Large intestine (tissue), 3 donors: Measurements from ENCODE around the gene MCMBP. TPM values are rescaled to one million over a fixed set of nuclear protein-coding genes. Genes with fewer than 3 reads are reported as not detected.

Experiments
- DNase-seq, 2 donors: peaks; one replicate each; pipeline versions ENCODE4 v3.0.0 to v3.0.0-alpha.2; 2013
- H3K27ac ChIP-seq: one replicate; pipeline ENCODE4 v1.5.1; 2013; ENCODE audit warnings: low read length
- H3K27me3 ChIP-seq: 2 replicates; pipeline ENCODE4 v1.6.1; 2013; ENCODE audit warnings: low read length; ENCODE audit not compliant: control insufficient read depth, insufficient read depth
- H3K36me3 ChIP-seq: 2 replicates; pipeline ENCODE4 v1.6.1; 2013; ENCODE audit warnings: low read length; ENCODE audit not compliant: control insufficient read depth, insufficient read depth
- H3K4me1 ChIP-seq: one replicate; pipeline ENCODE4 v1.6.1; 2013; ENCODE audit warnings: low read length; ENCODE audit not compliant: control insufficient read depth, insufficient read depth
- H3K4me3 ChIP-seq: one replicate; pipeline ENCODE4 v1.5.1; 2013; ENCODE audit warnings: low read length
- H3K9me3 ChIP-seq: one replicate; pipeline ENCODE4 v1.6.1; 2013; ENCODE audit warnings: mild to moderate bottlenecking, low read depth, low read length, moderate library complexity; ENCODE audit not compliant: control insufficient read depth
- WGBS: methylation state at CpG from one replicate; pipeline ENCODE4 v1.1.5; 2013; ENCODE audit warnings: low lambda C conversion rate; ENCODE audit not compliant: insufficient coverage; 5-methylcytosine and 5-hydroxymethylcytosine counted together
- polyA plus RNA-seq: library from polyadenylated mRNA; unstranded; fragments of 120-200 nt; gene quantifications from one replicate; pipeline ENCODE4 v1.2.1, GENCODE V29; 2013

Gene MCMBP
- polyA plus RNA-seq, 1 donor, result 39.6 TPM

DNA sequence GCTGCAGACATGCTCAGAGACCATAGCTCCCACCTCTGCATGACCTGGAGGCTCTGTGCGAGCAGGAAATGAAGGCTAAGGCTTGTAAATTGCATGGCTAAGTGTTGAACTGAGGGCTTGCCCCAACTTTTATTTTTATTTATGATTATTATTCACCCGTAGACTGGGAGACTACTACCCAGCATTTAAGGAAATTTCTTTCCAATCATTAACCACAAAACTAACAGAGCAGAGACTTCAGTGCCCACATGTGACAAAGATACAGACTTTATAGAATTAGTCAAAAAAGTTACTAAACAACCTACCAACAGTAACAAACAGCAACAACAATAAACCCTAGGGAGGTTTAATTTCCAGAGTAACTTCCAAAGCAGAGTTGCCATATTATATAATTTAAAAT lies 39.7 kb downstream of the MCMBP start:
- Histone ChIP-seq H3K4me3 (no peak overlapping the region), H3K9me3 (no peaks in the 10 kb centered on the region), H3K36me3 (peaks cover 83% of the 10 kb centered on the region), H3K4me1 (no peaks in the 10 kb centered on the region), H3K27ac (no peak overlapping the region), H3K27me3 (no peaks in the 10 kb centered on the region)
- WGBS, result no CpG with 5 or more reads among the region's 2 CpGs
- DNase-seq, result no peak

DNA sequence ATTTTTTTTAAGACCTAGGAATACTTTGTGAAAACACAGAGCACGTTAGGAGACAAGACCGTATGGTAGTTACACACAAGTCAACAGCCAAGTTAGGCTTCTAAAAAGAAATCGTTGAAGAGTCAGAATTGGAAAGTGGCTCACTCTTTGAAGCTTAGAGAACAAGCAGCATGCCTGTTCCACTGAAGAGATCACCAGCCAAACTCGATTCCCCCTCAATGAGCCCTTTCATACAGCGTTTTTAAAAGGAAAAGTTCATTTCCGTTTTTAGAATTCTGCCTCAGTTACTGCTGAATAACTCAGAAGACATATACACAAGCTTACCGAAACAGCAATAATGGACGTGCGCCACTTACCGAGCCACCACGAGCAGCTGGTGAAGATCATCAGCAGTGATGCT lies 41.0 kb downstream of the MCMBP start:
- no peaks in the 10 kb centered on the region for H3K9me3 ChIP-seq
- no peaks in the 10 kb centered on the region for H3K27me3 ChIP-seq
- H3K4me1 ChIP-seq, result no peaks in the 10 kb centered on the region
- no CpG with 5 or more reads among the region's 11 CpGs for WGBS
- no peak for DNase-seq
- peaks cover 82% of the 10 kb centered on the region for H3K36me3 ChIP-seq
- no peak overlapping the region for H3K27ac ChIP-seq
- no peak overlapping the region for H3K4me3 ChIP-seq

GRCh38 chr10:119830851-119831250 lies 41.8 kb downstream of the MCMBP start:
- WGBS, result no CpG with 5 or more reads among the region's 4 CpGs
- no peaks in the 10 kb centered on the region for H3K4me1 ChIP-seq
- H3K9me3 ChIP-seq, result no peaks in the 10 kb centered on the region
- no peak overlapping the region for H3K4me3 ChIP-seq
- no peak overlapping the region for H3K27ac ChIP-seq
- H3K36me3 ChIP-seq, result peaks cover 76% of the 10 kb centered on the region
- DNase-seq, result no peak
- H3K27me3 ChIP-seq, result no peaks in the 10 kb centered on the region

DNA sequence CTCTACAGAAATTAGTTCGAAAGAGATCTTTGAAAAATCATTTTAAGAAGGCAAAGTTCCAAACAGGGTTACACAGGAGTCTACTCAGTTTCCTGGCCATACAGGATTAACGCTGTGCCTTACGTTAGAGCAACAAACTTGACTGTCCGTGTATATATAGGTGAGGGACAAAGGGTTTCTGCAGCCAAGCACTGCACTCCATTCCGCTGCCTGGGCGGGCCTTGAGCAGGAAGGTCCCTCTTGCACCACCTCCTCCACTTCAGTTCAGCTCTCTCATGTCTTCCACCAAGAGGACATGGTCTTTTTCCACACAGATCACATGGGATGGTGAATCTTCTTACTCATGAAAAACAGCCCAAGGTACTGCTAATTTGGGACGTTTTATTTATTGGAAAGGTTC lies 43.2 kb downstream of the MCMBP start:
- DNase-seq, result no peak
- no peaks in the 10 kb centered on the region for H3K9me3 ChIP-seq
- no CpG with 5 or more reads among the region's 7 CpGs for WGBS
- peaks cover 68% of the 10 kb centered on the region for H3K36me3 ChIP-seq
- no peaks in the 10 kb centered on the region for H3K27me3 ChIP-seq
- no peak overlapping the region for H3K4me3 ChIP-seq
- H3K27ac ChIP-seq, result no peak overlapping the region
- H3K4me1 ChIP-seq, result no peaks in the 10 kb centered on the region

DNA sequence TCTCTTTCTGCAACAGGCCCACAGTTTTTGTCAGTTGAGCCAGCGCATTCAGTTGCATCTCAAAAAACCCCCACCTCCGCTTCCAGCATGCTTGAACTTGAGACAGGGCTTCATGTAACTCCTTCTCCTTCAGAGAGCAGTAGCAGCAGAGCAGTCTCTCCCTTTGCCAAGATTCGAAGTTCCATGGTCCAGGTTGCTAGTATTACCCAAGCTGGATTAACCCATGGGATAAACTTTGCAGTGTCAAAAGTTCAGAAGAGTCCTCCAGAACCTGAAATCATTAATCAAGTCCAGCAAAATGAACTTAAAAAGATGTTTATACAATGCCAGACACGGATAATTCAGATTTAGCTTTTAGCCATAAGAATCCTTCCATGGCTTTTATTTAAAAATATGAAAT lies 45.2 kb downstream of the MCMBP start:
- no peaks in the 10 kb centered on the region for H3K9me3 ChIP-seq
- no peaks in the 10 kb centered on the region for H3K4me1 ChIP-seq
- peaks cover 65% of the 10 kb centered on the region for H3K36me3 ChIP-seq
- no peaks in the 10 kb centered on the region for H3K27me3 ChIP-seq
- no peak overlapping the region for H3K27ac ChIP-seq
- H3K4me3 ChIP-seq, result no peak overlapping the region
- no peak for DNase-seq
- WGBS, result 83% methylated on average over 1 of the region's 4 CpGs

GRCh38 chr10:119826771-119827170 lies 45.9 kb downstream of the MCMBP start:
- Histone ChIP-seq H3K36me3 (peaks cover 60% of the 10 kb centered on the region), H3K27ac (no peak overlapping the region), H3K4me1 (no peaks in the 10 kb centered on the region), H3K9me3 (no peaks in the 10 kb centered on the region), H3K4me3 (no peak overlapping the region), H3K27me3 (no peaks in the 10 kb centered on the region)
- DNase-seq, result no peak
- WGBS, result 100% methylated on average over 1 of the region's 6 CpGs

DNA sequence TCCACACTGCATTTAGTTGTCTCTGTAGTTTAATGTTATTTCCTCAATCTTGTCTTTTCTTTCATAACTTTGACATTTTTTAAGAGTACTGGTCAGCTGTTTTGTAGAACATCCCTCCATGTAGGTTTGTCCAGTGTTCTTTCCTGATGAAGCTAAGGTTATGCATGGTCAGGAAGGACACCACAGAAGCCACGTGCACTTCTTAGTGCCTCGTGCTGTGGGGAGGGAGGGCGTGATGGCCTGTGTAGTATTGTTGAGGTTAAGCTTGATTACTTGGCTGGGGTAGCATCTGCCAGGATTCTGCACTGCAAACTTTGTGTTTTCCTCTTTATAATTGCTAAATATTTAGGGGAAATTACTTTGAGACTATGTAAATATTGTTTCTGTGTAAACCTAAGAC lies 48.3 kb downstream of the MCMBP start:
- H3K4me3 ChIP-seq, result no peak overlapping the region
- peaks cover 40% of the 10 kb centered on the region for H3K36me3 ChIP-seq
- no peaks in the 10 kb centered on the region for H3K4me1 ChIP-seq
- no peak overlapping the region for H3K27ac ChIP-seq
- no CpG with 5 or more reads among the region's 3 CpGs for WGBS
- H3K27me3 ChIP-seq, result no peaks in the 10 kb centered on the region
- no peaks in the 10 kb centered on the region for H3K9me3 ChIP-seq
- DNase-seq, result no peak

DNA sequence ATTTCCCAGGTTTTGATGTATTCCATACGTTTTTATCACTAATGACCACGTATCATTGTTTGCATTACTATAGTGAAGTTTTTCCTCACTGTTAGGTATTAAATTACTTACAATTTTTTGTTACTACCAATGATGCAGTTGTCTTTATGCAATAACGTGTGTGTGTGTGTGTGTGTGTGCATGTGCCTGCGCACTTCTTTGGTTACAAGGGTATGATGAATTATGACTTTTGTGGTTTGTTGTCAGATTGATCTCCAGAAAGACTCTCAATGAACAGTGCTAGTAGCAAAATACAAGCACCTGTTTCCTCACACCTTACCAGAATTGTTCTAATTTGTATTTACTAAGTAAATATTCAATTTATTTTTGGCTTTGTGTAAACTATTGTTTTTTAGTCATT lies 51.5 kb downstream of the MCMBP start:
- Histone ChIP-seq H3K36me3 (peaks cover 18% of the 10 kb centered on the region), H3K4me1 (no peaks in the 10 kb centered on the region), H3K4me3 (no peak overlapping the region), H3K27me3 (no peaks in the 10 kb centered on the region), H3K27ac (no peak overlapping the region), H3K9me3 (peaks cover 7% of the 10 kb centered on the region)
- no CpG with 5 or more reads among the region's 4 CpGs for WGBS
- DNase-seq, result no peak

GRCh38 chr10:119818889-119819270 lies 53.8 kb downstream of the MCMBP start:
- H3K4me3 ChIP-seq, result peak overlapping the region; percentile 32
- no peak for DNase-seq
- no peak overlapping the region for H3K27ac ChIP-seq
- no peaks in the 10 kb centered on the region for H3K4me1 ChIP-seq
- peaks cover 10% of the 10 kb centered on the region for H3K36me3 ChIP-seq
- no CpG with 5 or more reads among the region's 10 CpGs for WGBS
- H3K27me3 ChIP-seq, result no peaks in the 10 kb centered on the region
- peaks cover 7% of the 10 kb centered on the region for H3K9me3 ChIP-seq

DNA sequence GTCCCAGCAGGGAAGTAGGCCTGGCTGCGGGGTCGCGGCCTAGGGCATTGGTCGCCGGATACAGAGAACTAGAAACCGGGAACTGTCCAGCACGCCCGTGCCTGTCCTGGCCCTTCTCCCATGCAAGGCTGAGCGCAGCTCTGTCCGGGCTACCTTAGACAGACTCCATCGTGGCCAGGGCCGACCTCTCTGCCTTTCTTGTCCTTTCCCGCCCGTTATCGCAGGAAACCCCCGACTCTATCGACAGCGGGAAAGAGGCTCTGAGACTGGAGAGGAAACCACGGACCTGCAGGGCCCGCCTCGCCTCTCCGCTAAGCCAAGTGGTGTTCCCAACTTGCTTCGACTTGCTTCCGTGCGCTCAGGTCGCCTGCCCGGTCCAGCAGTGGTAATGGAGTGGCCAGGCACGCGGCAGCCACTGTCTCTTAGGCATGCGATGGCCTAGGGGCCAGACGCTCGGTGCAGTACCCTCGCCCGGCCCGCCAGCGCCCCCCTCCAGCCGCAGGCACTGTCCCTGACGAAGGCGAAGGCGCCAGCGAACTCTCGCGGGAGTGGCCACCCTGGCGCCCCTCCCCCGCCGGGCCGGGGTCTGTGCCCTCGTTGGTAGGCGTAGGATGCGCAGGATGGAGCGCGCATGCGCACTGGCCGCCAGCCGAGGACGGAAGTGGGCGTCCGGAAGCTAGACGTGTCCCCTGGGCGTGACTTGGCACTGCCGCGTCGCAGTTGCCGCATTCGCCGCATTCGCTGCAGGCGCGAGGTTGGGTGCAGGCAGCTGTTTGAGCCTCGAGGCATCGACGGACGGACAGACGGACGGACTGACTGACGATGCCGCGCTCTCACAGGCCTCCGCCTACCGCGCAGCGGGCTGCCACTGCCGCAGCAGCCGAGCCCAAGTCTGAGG lies 54.4 kb downstream of the MCMBP start:
- Histone ChIP-seq H3K9me3 (peaks cover 7% of the 10 kb centered on the region), H3K4me1 (no peaks in the 10 kb centered on the region), H3K27ac (no peak overlapping the region), H3K36me3 (peaks cover 5% of the 10 kb centered on the region), H3K4me3 (peak overlapping the region; percentile 32), H3K27me3 (no peaks in the 10 kb centered on the region)
- DNase-seq, result peak; percentile 77 to 78
- 60% methylated on average over 1 of the region's 84 CpGs for WGBS

DNA sequence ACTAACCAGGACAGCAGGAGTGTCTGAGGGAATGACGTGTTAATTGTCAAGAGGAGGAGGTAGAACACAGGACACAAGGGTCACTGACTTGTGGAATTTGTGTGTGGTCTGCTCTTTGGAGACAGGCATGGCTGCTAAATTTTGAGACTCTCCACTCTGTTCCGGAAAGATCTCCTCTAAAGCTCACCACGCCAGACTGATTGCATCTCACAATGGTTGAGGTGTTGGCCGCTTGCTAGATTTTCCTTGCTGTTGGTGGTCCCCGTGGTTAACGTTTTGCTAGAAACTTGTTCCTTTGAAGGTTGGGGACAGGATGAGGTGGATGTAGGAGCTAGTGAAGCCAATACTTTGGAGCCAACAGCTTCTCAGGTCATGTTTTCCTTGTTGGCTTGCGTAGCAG lies 57.0 kb downstream of the MCMBP start:
- H3K4me1 ChIP-seq, result no peaks in the 10 kb centered on the region
- H3K27ac ChIP-seq, result no peak overlapping the region
- H3K27me3 ChIP-seq, result no peaks in the 10 kb centered on the region
- peaks cover 7% of the 10 kb centered on the region for H3K9me3 ChIP-seq
- WGBS, result no CpG with 5 or more reads among the region's 7 CpGs
- no peak for DNase-seq
- no peaks in the 10 kb centered on the region for H3K36me3 ChIP-seq
- no peak overlapping the region for H3K4me3 ChIP-seq
